Mesothelial cell of epicardium (in vitro differentiated cells): ENCODE measurements around the gene MESD. TPM values are rescaled to one million over a fixed set of nuclear protein-coding genes. Genes with fewer than 3 reads are reported as not detected.

ENCODE experiments used
- DNase-seq, 2 experiments: peaks; one replicate each; pipeline ENCODE4 v3.0.0; 2021; ENCODE audit warnings: low spot score in 2 of 2; ENCODE audit not compliant: unreplicated experiment in 2 of 2
- H3K27ac Mint-ChIP-seq: 2 replicates; pipeline ENCODE4 v1.8.0; 2021; ENCODE audit warnings: mixed read lengths
- H3K27me3 Mint-ChIP-seq: 2 replicates; pipeline ENCODE4 v1.8.0; 2021; ENCODE audit warnings: low read depth, mixed read lengths
- H3K36me3 Mint-ChIP-seq: 2 replicates; pipeline ENCODE4 v1.8.0; 2021; ENCODE audit warnings: mixed read lengths
- H3K4me1 Mint-ChIP-seq: 2 replicates; pipeline ENCODE4 v1.8.0; 2021; ENCODE audit warnings: mixed read lengths
- H3K4me3 Mint-ChIP-seq: 2 replicates; pipeline ENCODE4 v1.8.0; 2021; ENCODE audit warnings: mild to moderate bottlenecking, moderate library complexity, mixed read lengths
- H3K9me3 Mint-ChIP-seq: 2 replicates; pipeline ENCODE4 v1.8.0; 2021; ENCODE audit warnings: mixed read lengths
- CTCF ChIP-seq: fragments of 200-600 bp; sonication (generic); IDR thresholded peaks from one replicate; pipeline ENCODE4 v1.5.0; 2021; ENCODE audit warnings: antibody characterized with exemption; ENCODE audit not compliant: unreplicated experiment
- total RNA-seq: library from RNA; stranded (reverse); gene quantifications from 3 replicates; pipeline ENCODE4 v1.2.1, GENCODE V29; 2021

The MESD gene
- total RNA-seq, 1 donor from 2014 or later, result 34.9 TPM

GRCh38 chr15:80944818-80945217, 44.8 kb downstream of the MESD start:
- no peak for TF ChIP-seq CTCF
- no peak overlapping the region for H3K27ac Mint-ChIP-seq
- no peaks in the 10 kb centered on the region for H3K27me3 Mint-ChIP-seq

GRCh38 chr15:80942746-80943565, 46.7 kb downstream of the MESD start:
- Mint-ChIP-seq H3K27ac (no peak overlapping the region), H3K4me1 (peaks cover 14% of the 10 kb centered on the region), H3K27me3 (no peaks in the 10 kb centered on the region), H3K4me3 (no peak overlapping the region), H3K9me3 (no peaks in the 10 kb centered on the region), H3K36me3 (peaks cover 32% of the 10 kb centered on the region)
- DNase-seq, result no peak
- TF ChIP-seq CTCF, result no peak

More at GRCh38 chr15:80944818-80945217, 44.8 kb downstream of the MESD start:
- Mint-ChIP-seq H3K9me3 (no peaks in the 10 kb centered on the region), H3K36me3 (peaks cover 40% of the 10 kb centered on the region), H3K4me1 (peaks cover 14% of the 10 kb centered on the region), H3K4me3 (no peak overlapping the region)
- no peak for DNase-seq

DNA sequence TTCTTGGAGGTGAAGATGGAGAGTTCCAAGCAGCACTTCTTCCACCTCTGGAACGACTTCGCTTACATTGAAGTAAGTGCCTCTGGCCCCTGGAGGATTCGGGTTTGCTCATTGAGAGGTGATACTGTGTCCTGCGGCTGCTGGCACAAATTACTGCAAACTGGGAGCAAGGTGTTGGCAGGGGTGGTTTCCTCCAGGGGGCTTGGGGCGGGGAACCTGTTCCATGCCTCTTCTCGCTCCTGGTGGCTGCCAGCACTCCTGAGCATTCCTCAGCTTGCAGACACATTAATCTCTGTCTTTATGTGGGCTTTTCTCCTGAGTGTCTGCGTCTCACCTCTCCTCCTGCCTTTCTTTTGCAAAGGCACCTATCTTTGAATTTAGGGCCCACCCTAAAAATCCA, 47.4 kb downstream of the MESD start:
- H3K27me3 Mint-ChIP-seq, result no peaks in the 10 kb centered on the region
- no peak overlapping the region for H3K27ac Mint-ChIP-seq
- no peaks in the 10 kb centered on the region for H3K9me3 Mint-ChIP-seq
- peaks cover 29% of the 10 kb centered on the region for H3K36me3 Mint-ChIP-seq
- H3K4me3 Mint-ChIP-seq, result no peak overlapping the region
- DNase-seq, result no peak
- peaks cover 14% of the 10 kb centered on the region for H3K4me1 Mint-ChIP-seq
- TF ChIP-seq CTCF, result no peak

DNA sequence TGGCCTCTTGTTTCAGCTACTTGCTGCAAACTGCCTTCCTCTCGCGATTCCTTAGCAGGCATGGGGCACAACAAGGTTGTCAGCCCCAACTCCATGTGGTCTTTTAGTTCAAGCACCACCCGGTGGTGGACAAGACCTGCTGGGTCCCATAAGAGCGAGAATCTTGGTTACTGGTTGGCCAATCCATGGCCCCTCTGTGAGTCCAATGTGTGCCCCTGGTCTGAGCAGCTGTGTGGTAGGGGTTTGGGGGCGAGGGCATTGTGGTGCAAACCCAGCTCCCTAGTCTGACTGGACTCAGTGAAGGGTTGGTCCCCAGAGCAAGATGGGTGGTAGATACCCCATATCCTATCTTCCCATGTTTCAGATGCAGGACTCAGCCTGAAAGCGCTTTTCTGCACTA, 48.8 kb downstream of the MESD start:
- H3K4me1 Mint-ChIP-seq, result peaks cover 14% of the 10 kb centered on the region
- no peak overlapping the region for H3K4me3 Mint-ChIP-seq
- no peak for TF ChIP-seq CTCF
- H3K27me3 Mint-ChIP-seq, result no peaks in the 10 kb centered on the region
- H3K27ac Mint-ChIP-seq, result no peak overlapping the region
- peaks cover 26% of the 10 kb centered on the region for H3K36me3 Mint-ChIP-seq
- no peaks in the 10 kb centered on the region for H3K9me3 Mint-ChIP-seq
- no peak for DNase-seq

DNA sequence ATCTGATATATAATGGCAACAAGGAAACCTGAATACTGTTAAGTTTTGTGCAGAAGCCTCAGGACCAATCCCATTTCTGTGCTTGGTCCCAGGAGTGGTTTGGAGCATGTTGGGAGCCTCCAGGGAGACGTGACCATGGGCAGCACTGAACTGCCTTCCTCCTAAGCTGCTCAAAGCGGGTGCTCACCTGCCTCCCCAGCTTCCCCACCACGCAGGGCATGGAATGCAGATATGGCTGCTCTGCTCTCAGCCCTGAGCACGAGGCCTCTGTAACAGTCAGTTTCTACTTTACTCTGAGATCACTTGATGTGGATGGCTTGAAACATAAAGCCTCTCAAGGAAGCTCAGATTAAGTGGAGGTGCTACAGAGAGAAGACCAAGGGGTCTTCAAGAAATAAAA, 49.3 kb downstream of the MESD start:
- Mint-ChIP-seq H3K9me3 (no peaks in the 10 kb centered on the region), H3K27ac (no peak overlapping the region), H3K36me3 (peaks cover 21% of the 10 kb centered on the region), H3K27me3 (no peaks in the 10 kb centered on the region), H3K4me3 (no peak overlapping the region), H3K4me1 (peaks cover 14% of the 10 kb centered on the region)
- TF ChIP-seq CTCF, result no peak
- DNase-seq, result no peak
